Astrocyte (in vitro differentiated cells and primary cell): ENCODE results near the gene ANO7. TPM values are rescaled to one million over a fixed set of nuclear protein-coding genes. Genes with fewer than 3 reads are reported as not detected.

Source experiments
- DNase-seq: peaks from one replicate; pipeline ENCODE4 v3.0.0-alpha.2; 2010; ENCODE audit warnings: low read depth
- FAIRE-seq: peaks from 2 replicates; lab custom pipeline; 2011; peaks lifted over from hg19 to GRCh38; lab: Jason Lieb, UNC
- H2AFZ ChIP-seq: 2 replicates; pipeline ENCODE4 v1.6.0; 2012; ENCODE audit warnings: low read depth, low read length, inconsistent platforms
- H3K27ac ChIP-seq: 2 replicates; pipeline ENCODE4 v1.5.1; 2011; ENCODE audit warnings: low read depth, low read length, inconsistent platforms
- H3K27me3 ChIP-seq: 2 replicates; pipeline ENCODE4 v1.6.0; 2011; ENCODE audit warnings: low read length, inconsistent platforms; ENCODE audit not compliant: insufficient read depth
- H3K36me3 ChIP-seq: 2 replicates; pipeline ENCODE4 v1.5.1; 2011; ENCODE audit warnings: low read length, inconsistent platforms; ENCODE audit not compliant: insufficient read depth
- H3K4me1 ChIP-seq: 2 replicates; pipeline ENCODE4 v1.5.1; 2011; ENCODE audit warnings: low read length, inconsistent platforms; ENCODE audit not compliant: insufficient read depth
- H3K4me2 ChIP-seq: 2 replicates; pipeline ENCODE4 v1.6.0; 2012; ENCODE audit warnings: low read length, inconsistent platforms
- H3K4me3 ChIP-seq: 2 replicates; pipeline ENCODE4 v1.5.1; 2011; ENCODE audit warnings: low read depth, mild to moderate bottlenecking, low read length, inconsistent platforms; ENCODE audit not compliant: insufficient read depth
- H3K79me2 ChIP-seq: 2 replicates; pipeline ENCODE4 v1.6.0; 2012; ENCODE audit warnings: mild to moderate bottlenecking, low read length, inconsistent platforms; ENCODE audit not compliant: insufficient read depth
- H3K9ac ChIP-seq: 2 replicates; pipeline ENCODE4 v1.6.0; 2012; ENCODE audit warnings: mild to moderate bottlenecking, low read length, inconsistent platforms
- H3K9me3 ChIP-seq: 2 replicates; pipeline ENCODE4 v1.5.1; 2012; ENCODE audit warnings: low read depth, mild to moderate bottlenecking, low read length, inconsistent platforms; ENCODE audit not compliant: insufficient read depth
- H4K20me1 ChIP-seq: 2 replicates; pipeline ENCODE4 v1.6.0; 2012; ENCODE audit warnings: low read length, inconsistent platforms; ENCODE audit not compliant: insufficient read depth
- H3K27ac Mint-ChIP-seq: one replicate; pipeline ENCODE4 v1.8.0; 2021; ENCODE audit warnings: mild to moderate bottlenecking, mixed read lengths; ENCODE audit not compliant: unreplicated experiment
- H3K27me3 Mint-ChIP-seq: one replicate; pipeline ENCODE4 v1.8.0; 2021; ENCODE audit warnings: low read depth, mixed read lengths; ENCODE audit not compliant: unreplicated experiment
- H3K36me3 Mint-ChIP-seq: one replicate; pipeline ENCODE4 v1.8.0; 2021; ENCODE audit warnings: low read depth, mixed read lengths; ENCODE audit not compliant: unreplicated experiment
- H3K4me1 Mint-ChIP-seq: one replicate; pipeline ENCODE4 v1.8.0; 2021; ENCODE audit warnings: low read depth, mixed read lengths; ENCODE audit not compliant: unreplicated experiment
- H3K4me3 Mint-ChIP-seq: one replicate; pipeline ENCODE4 v1.8.0; 2021; ENCODE audit warnings: mild to moderate bottlenecking, moderate library complexity, mixed read lengths; ENCODE audit not compliant: unreplicated experiment
- H3K9me3 Mint-ChIP-seq: one replicate; pipeline ENCODE4 v1.8.0; 2021; ENCODE audit warnings: mild to moderate bottlenecking, mixed read lengths; ENCODE audit not compliant: unreplicated experiment
- CTCF ChIP-seq: IDR thresholded peaks from 2 replicates; pipeline ENCODE4 v1.5.1; 2011; ENCODE audit warnings: low read depth, mild to moderate bottlenecking, inconsistent platforms, low read length, moderate library complexity; ENCODE audit not compliant: insufficient read depth
- EZH2 ChIP-seq: IDR thresholded peaks from 2 replicates; pipeline ENCODE4 v1.6.1; 2012; ENCODE audit warnings: mild to moderate bottlenecking, low read length, inconsistent platforms; ENCODE audit not compliant: insufficient read depth
- total RNA-seq: library from RNA; stranded (reverse); gene quantifications from 2 replicates; pipeline ENCODE4 v1.2.1, GENCODE V29; 2021

The ANO7 gene
- total RNA-seq, 1 donor from 2014 or later, result 7.1 TPM

GRCh38 chr2:241191081-241191480 lies 2.6 kb downstream of the ANO7 start:
- Mint-ChIP-seq H3K27me3 (peaks cover 24% of the 10 kb centered on the region), H3K4me1 (no peaks in the 10 kb centered on the region), H3K4me3 (no peak overlapping the region), H3K27ac (no peak overlapping the region), H3K9me3 (no peaks in the 10 kb centered on the region), H3K36me3 (no peaks in the 10 kb centered on the region)
- Histone ChIP-seq H3K36me3 (no peaks in the 10 kb centered on the region), H3K4me2 (no peak overlapping the region), H3K4me1 (no peaks in the 10 kb centered on the region), H3K9me3 (no peaks in the 10 kb centered on the region), H3K27ac (no peak overlapping the region), H3K27me3 (no peaks in the 10 kb centered on the region), H3K4me3 (no peak overlapping the region), H2AFZ (no peak overlapping the region), H3K79me2 (no peaks in the 10 kb centered on the region), H4K20me1 (no peaks in the 10 kb centered on the region), H3K9ac (no peak overlapping the region)
- TF ChIP-seq EZH2 (no peak), CTCF (no peak)
- DNase-seq, result no peak
- FAIRE-seq, result no peak

GRCh38 chr2:241193271-241193670 lies 4.8 kb downstream of the ANO7 start:
- Mint-ChIP-seq H3K27ac (no peak overlapping the region), H3K4me3 (no peak overlapping the region), H3K27me3 (peaks cover 26% of the 10 kb centered on the region), H3K4me1 (no peaks in the 10 kb centered on the region), H3K9me3 (no peaks in the 10 kb centered on the region), H3K36me3 (no peaks in the 10 kb centered on the region)
- Histone ChIP-seq H3K4me1 (no peaks in the 10 kb centered on the region), H3K27me3 (no peaks in the 10 kb centered on the region), H3K9ac (no peak overlapping the region), H3K79me2 (no peaks in the 10 kb centered on the region), H3K4me3 (no peak overlapping the region), H2AFZ (no peak overlapping the region), H3K9me3 (no peaks in the 10 kb centered on the region), H3K36me3 (no peaks in the 10 kb centered on the region), H4K20me1 (no peaks in the 10 kb centered on the region), H3K27ac (no peak overlapping the region), H3K4me2 (no peak overlapping the region)
- DNase-seq, result no peak
- TF ChIP-seq EZH2, result no peak
- TF ChIP-seq CTCF, result no peak
- FAIRE-seq, result no peak

- no peak for FAIRE-seq
Observed at GRCh38 chr2:241194811-241195210, 6.3 kb downstream of the ANO7 start.

More at GRCh38 chr2:241194811-241195210, 6.3 kb downstream of the ANO7 start:
- no peaks in the 10 kb centered on the region for H3K36me3 Mint-ChIP-seq
- Histone ChIP-seq H3K4me2 (no peak overlapping the region), H3K27me3 (peaks cover 5% of the 10 kb centered on the region), H3K27ac (no peak overlapping the region), H3K9ac (no peak overlapping the region), H3K36me3 (no peaks in the 10 kb centered on the region), H2AFZ (no peak overlapping the region), H3K4me1 (no peaks in the 10 kb centered on the region), H3K4me3 (no peak overlapping the region), H3K79me2 (no peaks in the 10 kb centered on the region), H4K20me1 (no peaks in the 10 kb centered on the region), H3K9me3 (no peaks in the 10 kb centered on the region)
- no peaks in the 10 kb centered on the region for H3K9me3 Mint-ChIP-seq
- no peak for TF ChIP-seq CTCF
- H3K4me1 Mint-ChIP-seq, result no peaks in the 10 kb centered on the region
- H3K27ac Mint-ChIP-seq, result no peak overlapping the region
- H3K4me3 Mint-ChIP-seq, result no peak overlapping the region
- no peak for DNase-seq
- peaks cover 33% of the 10 kb centered on the region for H3K27me3 Mint-ChIP-seq
